ENCODE data around the gene SMTNL2.
"Not testable (repeated sequence)": the region's sequence is repeated elsewhere in the genome, so short reads cannot be mapped to it uniquely, and the experiment has no call there.

SMTNL2 gene

GRCh38 chr17:4610656-4611055, 26.3 kb downstream of the SMTNL2 start:
- H3K27ac ChIP-seq (ENCODE audit: low read depth in 2 of 2, low read length in 2 of 2): no peak overlapping the region
- peaks cover 0 to 7% of the 10 kb centered on the region in 2 donors for H3K4me1 ChIP-seq (ENCODE audit: control insufficient read depth in 2 of 2, insufficient read depth in 2 of 2, low read length in 2 of 2)
- no peaks in the 10 kb centered on the region for H3K36me3 ChIP-seq (ENCODE audit: control insufficient read depth in 2 of 2, insufficient read depth in 2 of 2, low read length in 2 of 2)
- no peak overlapping the region for H3K9ac ChIP-seq (ENCODE audit: low read depth in 1 of 2, low read length in 2 of 2)
- H3K4me3 ChIP-seq (ENCODE audit: low read length in 2 of 2): no peak overlapping the region
- no peaks in the 10 kb centered on the region for H3K9me3 ChIP-seq (ENCODE audit: control insufficient read depth in 2 of 2, low read length in 2 of 2)
- H3K27me3 ChIP-seq (ENCODE audit: control insufficient read depth in 2 of 2, insufficient read depth in 2 of 2, low read length in 2 of 2): no peaks in the 10 kb centered on the region

GRCh38 chr17:4616476-4616875, 32.1 kb downstream of the SMTNL2 start:
- Histone ChIP-seq H3K9ac (ENCODE audit: low read depth in 1 of 2, low read length in 2 of 2) (no peak overlapping the region), H3K27ac (ENCODE audit: low read depth in 2 of 2, low read length in 2 of 2) (no peak overlapping the region), H3K9me3 (ENCODE audit: control insufficient read depth in 2 of 2, low read length in 2 of 2) (no peaks in the 10 kb centered on the region), H3K27me3 (ENCODE audit: control insufficient read depth in 2 of 2, insufficient read depth in 2 of 2, low read length in 2 of 2) (no peaks in the 10 kb centered on the region), H3K4me1 (ENCODE audit: control insufficient read depth in 2 of 2, insufficient read depth in 2 of 2, low read length in 2 of 2) (no peaks in the 10 kb centered on the region), H3K36me3 (ENCODE audit: control insufficient read depth in 2 of 2, insufficient read depth in 2 of 2, low read length in 2 of 2) (no peaks in the 10 kb centered on the region), H3K4me3 (ENCODE audit: low read length in 2 of 2) (no peak overlapping the region)

GRCh38 chr17:4617090-4617489, 32.8 kb downstream of the SMTNL2 start:
- Histone ChIP-seq H3K9me3 (ENCODE audit: control insufficient read depth in 2 of 2, low read length in 2 of 2) (no peaks in the 10 kb centered on the region), H3K27ac (ENCODE audit: low read depth in 2 of 2, low read length in 2 of 2) (no peak overlapping the region), H3K27me3 (ENCODE audit: control insufficient read depth in 2 of 2, insufficient read depth in 2 of 2, low read length in 2 of 2) (no peaks in the 10 kb centered on the region), H3K4me1 (ENCODE audit: control insufficient read depth in 2 of 2, insufficient read depth in 2 of 2, low read length in 2 of 2) (no peaks in the 10 kb centered on the region), H3K36me3 (ENCODE audit: control insufficient read depth in 2 of 2, insufficient read depth in 2 of 2, low read length in 2 of 2) (no peaks in the 10 kb centered on the region), H3K9ac (ENCODE audit: low read depth in 1 of 2, low read length in 2 of 2) (no peak overlapping the region), H3K4me3 (ENCODE audit: low read length in 2 of 2) (no peak overlapping the region)

GRCh38 chr17:4617590-4618351, 33.4 kb downstream of the SMTNL2 start:
- Histone ChIP-seq H3K9me3 (ENCODE audit: control insufficient read depth in 2 of 2, low read length in 2 of 2) (no peaks in the 10 kb centered on the region), H3K36me3 (ENCODE audit: control insufficient read depth in 2 of 2, insufficient read depth in 2 of 2, low read length in 2 of 2) (no peaks in the 10 kb centered on the region), H3K4me1 (ENCODE audit: control insufficient read depth in 2 of 2, insufficient read depth in 2 of 2, low read length in 2 of 2) (no peaks in the 10 kb centered on the region), H3K9ac (ENCODE audit: low read depth in 1 of 2, low read length in 2 of 2) (no peak overlapping the region), H3K27me3 (ENCODE audit: control insufficient read depth in 2 of 2, insufficient read depth in 2 of 2, low read length in 2 of 2) (no peaks in the 10 kb centered on the region), H3K27ac (ENCODE audit: low read depth in 2 of 2, low read length in 2 of 2) (no peak overlapping the region), H3K4me3 (ENCODE audit: low read length in 2 of 2) (no peak overlapping the region)

GRCh38 chr17:4620531-4621101, 36.3 kb downstream of the SMTNL2 start:
- H3K4me1 ChIP-seq (ENCODE audit: control insufficient read depth in 2 of 2, insufficient read depth in 2 of 2, low read length in 2 of 2): peaks cover 0 to 3% of the 10 kb centered on the region in 2 donors
- no peaks in the 10 kb centered on the region for H3K9me3 ChIP-seq (ENCODE audit: control insufficient read depth in 2 of 2, low read length in 2 of 2)
- no peak overlapping the region for H3K27ac ChIP-seq (ENCODE audit: low read depth in 2 of 2, low read length in 2 of 2)
- no peak overlapping the region for H3K4me3 ChIP-seq (ENCODE audit: low read length in 2 of 2)
- no peaks in the 10 kb centered on the region for H3K36me3 ChIP-seq (ENCODE audit: control insufficient read depth in 2 of 2, insufficient read depth in 2 of 2, low read length in 2 of 2)
- no peak overlapping the region for H3K9ac ChIP-seq (ENCODE audit: low read depth in 1 of 2, low read length in 2 of 2)
- no peaks in the 10 kb centered on the region for H3K27me3 ChIP-seq (ENCODE audit: control insufficient read depth in 2 of 2, insufficient read depth in 2 of 2, low read length in 2 of 2)

GRCh38 chr17:4622375-4622774, 38.0 kb downstream of the SMTNL2 start:
- Histone ChIP-seq H3K36me3 (ENCODE audit: control insufficient read depth in 2 of 2, insufficient read depth in 2 of 2, low read length in 2 of 2) (no peaks in the 10 kb centered on the region), H3K27me3 (ENCODE audit: control insufficient read depth in 2 of 2, insufficient read depth in 2 of 2, low read length in 2 of 2) (no peaks in the 10 kb centered on the region), H3K9ac (ENCODE audit: low read depth in 1 of 2, low read length in 2 of 2) (no peak overlapping the region), H3K4me3 (ENCODE audit: low read length in 2 of 2) (no peak overlapping the region), H3K9me3 (ENCODE audit: control insufficient read depth in 2 of 2, low read length in 2 of 2) (no peaks in the 10 kb centered on the region), H3K27ac (ENCODE audit: low read depth in 2 of 2, low read length in 2 of 2) (no peak overlapping the region), H3K4me1 (ENCODE audit: control insufficient read depth in 2 of 2, insufficient read depth in 2 of 2, low read length in 2 of 2) (peaks cover 0 to 3% of the 10 kb centered on the region in 2 donors)

- no peak overlapping the region for H3K27ac ChIP-seq (ENCODE audit: low read depth in 2 of 2, low read length in 2 of 2)
- no peaks in the 10 kb centered on the region for H3K9me3 ChIP-seq (ENCODE audit: control insufficient read depth in 2 of 2, low read length in 2 of 2)
- no peaks in the 10 kb centered on the region for H3K27me3 ChIP-seq (ENCODE audit: control insufficient read depth in 2 of 2, insufficient read depth in 2 of 2, low read length in 2 of 2)
- H3K4me1 ChIP-seq (ENCODE audit: control insufficient read depth in 2 of 2, insufficient read depth in 2 of 2, low read length in 2 of 2): peaks cover 0 to 3% of the 10 kb centered on the region in 2 donors
- H3K36me3 ChIP-seq (ENCODE audit: control insufficient read depth in 2 of 2, insufficient read depth in 2 of 2, low read length in 2 of 2): no peaks in the 10 kb centered on the region
- no peak overlapping the region for H3K9ac ChIP-seq (ENCODE audit: low read depth in 1 of 2, low read length in 2 of 2)
- H3K4me3 ChIP-seq (ENCODE audit: low read length in 2 of 2): no peak overlapping the region
These were observed 38.9 kb downstream of the SMTNL2 start for GRCh38 chr17:4623249-4623648.

- not testable (repeated sequence) for H3K4me1 ChIP-seq (ENCODE audit: control insufficient read depth in 2 of 2, insufficient read depth in 2 of 2, low read length in 2 of 2); H3K4me3 ChIP-seq (ENCODE audit: low read length in 2 of 2); H3K36me3 ChIP-seq (ENCODE audit: control insufficient read depth in 2 of 2, insufficient read depth in 2 of 2, low read length in 2 of 2); H3K9me3 ChIP-seq (ENCODE audit: control insufficient read depth in 2 of 2, low read length in 2 of 2); H3K27me3 ChIP-seq (ENCODE audit: control insufficient read depth in 2 of 2, insufficient read depth in 2 of 2, low read length in 2 of 2); H3K9ac ChIP-seq (ENCODE audit: low read depth in 1 of 2, low read length in 2 of 2); H3K27ac ChIP-seq (ENCODE audit: low read depth in 2 of 2, low read length in 2 of 2)
These were observed 40.2 kb downstream of the SMTNL2 start for GRCh38 chr17:4624451-4624911.

- H3K27ac ChIP-seq (ENCODE audit: low read depth in 2 of 2, low read length in 2 of 2): no peak overlapping the region
- H3K9me3 ChIP-seq (ENCODE audit: control insufficient read depth in 2 of 2, low read length in 2 of 2): no peaks in the 10 kb centered on the region
- H3K9ac ChIP-seq (ENCODE audit: low read depth in 1 of 2, low read length in 2 of 2): no peak overlapping the region
- H3K4me3 ChIP-seq (ENCODE audit: low read length in 2 of 2): no peak overlapping the region
- H3K36me3 ChIP-seq (ENCODE audit: control insufficient read depth in 2 of 2, insufficient read depth in 2 of 2, low read length in 2 of 2): no peaks in the 10 kb centered on the region
- no peaks in the 10 kb centered on the region for H3K27me3 ChIP-seq (ENCODE audit: control insufficient read depth in 2 of 2, insufficient read depth in 2 of 2, low read length in 2 of 2)
- H3K4me1 ChIP-seq (ENCODE audit: control insufficient read depth in 2 of 2, insufficient read depth in 2 of 2, low read length in 2 of 2): peaks cover 0 to 3% of the 10 kb centered on the region in 2 donors
These were observed 40.9 kb downstream of the SMTNL2 start for GRCh38 chr17:4625181-4625617.

GRCh38 chr17:4626734-4627256, 42.5 kb downstream of the SMTNL2 start:
- H3K27me3 ChIP-seq (ENCODE audit: control insufficient read depth in 2 of 2, insufficient read depth in 2 of 2, low read length in 2 of 2): no peaks in the 10 kb centered on the region
- H3K27ac ChIP-seq (ENCODE audit: low read depth in 2 of 2, low read length in 2 of 2): no peak overlapping the region
- H3K9ac ChIP-seq (ENCODE audit: low read depth in 1 of 2, low read length in 2 of 2): no peak overlapping the region
- peaks cover 0 to 3% of the 10 kb centered on the region in 2 donors for H3K4me1 ChIP-seq (ENCODE audit: control insufficient read depth in 2 of 2, insufficient read depth in 2 of 2, low read length in 2 of 2)
- no peaks in the 10 kb centered on the region for H3K36me3 ChIP-seq (ENCODE audit: control insufficient read depth in 2 of 2, insufficient read depth in 2 of 2, low read length in 2 of 2)
- no peak overlapping the region for H3K4me3 ChIP-seq (ENCODE audit: low read length in 2 of 2)
- no peaks in the 10 kb centered on the region for H3K9me3 ChIP-seq (ENCODE audit: control insufficient read depth in 2 of 2, low read length in 2 of 2)
